ENCODE results near the gene MYL7.

MYL7 gene

DNA sequence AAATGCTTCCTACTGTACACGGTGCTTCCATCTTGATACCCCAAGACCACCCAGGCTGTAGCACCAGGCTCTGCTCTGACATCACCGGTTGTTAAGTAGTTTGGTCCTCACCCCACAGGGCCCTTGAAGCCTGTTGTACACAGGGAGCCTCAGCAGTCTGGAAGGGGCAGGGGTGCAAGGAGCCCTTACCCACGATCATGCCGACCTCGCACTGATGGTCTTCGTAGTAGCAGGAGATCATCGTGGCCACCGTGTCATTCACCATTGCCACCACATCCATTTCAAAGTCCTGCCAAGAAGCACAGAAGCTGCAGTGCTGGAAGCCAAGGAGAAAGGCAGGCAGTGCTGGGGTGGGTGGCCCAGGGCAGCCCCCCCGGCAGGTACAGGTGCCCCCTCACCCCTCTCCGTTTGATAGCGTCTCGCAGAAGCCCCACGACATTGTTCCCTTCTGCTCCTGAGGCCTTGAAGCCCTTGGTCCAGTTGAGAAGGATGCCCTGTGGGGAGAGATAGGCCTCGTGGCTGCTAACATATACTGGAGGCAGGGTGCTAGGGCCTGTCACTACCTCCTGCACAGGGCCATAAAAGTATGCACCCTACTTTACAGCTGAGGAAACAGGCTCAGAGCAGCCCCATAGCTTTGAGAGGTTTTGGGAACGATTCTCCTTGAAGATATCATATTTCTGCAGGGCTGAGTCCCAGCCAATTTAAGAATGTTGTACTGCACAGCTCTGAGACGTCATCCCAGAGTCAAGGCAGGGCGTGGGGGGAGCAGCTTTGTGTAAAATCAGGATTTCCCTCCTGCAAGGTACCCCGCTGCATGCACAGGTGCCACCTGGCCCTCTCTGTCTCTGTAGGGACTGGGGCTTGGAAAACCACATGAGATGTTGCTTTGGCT is 8.7 kb upstream of the MYL7 start:
- no peak for DNase-seq

DNA sequence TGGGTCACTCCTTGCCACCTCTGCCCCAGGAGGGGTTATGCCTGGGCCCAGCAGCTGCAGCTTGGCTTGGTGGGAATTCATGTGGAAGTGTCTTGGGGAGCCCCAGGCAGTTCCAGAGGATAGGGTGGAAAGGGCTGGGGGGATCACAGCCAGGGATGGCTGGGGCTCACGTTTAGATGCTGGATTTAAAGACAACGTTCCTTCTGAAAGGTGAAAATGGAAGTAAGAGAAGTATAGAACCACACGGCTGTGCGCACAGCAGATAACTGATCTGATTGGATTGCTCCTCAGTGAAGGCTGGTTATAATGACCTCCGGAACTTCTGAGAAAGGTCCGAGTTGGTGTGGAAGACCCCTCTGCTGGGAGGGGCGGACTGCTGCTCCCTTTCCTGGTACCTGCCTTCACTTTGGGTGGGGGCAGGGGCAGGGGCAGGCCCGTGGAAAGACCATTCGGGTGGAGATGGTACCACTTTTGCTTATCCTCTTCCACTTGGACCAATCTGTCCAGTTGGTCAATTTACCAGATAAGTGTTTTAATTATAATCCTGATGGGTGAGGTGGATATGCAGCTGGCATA is 7.9 kb upstream of the MYL7 start:
- no peak for DNase-seq

DNA sequence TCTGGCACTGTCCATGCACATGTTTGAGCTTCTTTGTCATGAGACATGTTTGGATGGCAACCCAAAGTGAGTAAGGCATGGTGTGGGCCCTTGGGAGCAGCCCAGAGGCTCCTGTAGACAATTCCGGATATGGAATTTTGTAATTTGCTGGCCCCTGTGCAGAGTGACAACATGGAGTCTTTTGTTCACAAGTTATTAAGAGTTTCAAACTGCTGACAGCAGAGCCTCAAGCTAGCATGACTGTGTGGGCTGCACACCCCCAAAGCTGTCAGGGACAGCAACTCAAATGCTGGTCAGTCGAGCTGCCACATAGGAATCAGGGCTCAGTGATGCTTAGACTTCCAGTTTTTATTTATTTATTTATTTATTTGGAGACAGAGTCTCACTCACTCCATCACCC is 7.0 kb upstream of the MYL7 start:
- DNase-seq: no peak

DNA sequence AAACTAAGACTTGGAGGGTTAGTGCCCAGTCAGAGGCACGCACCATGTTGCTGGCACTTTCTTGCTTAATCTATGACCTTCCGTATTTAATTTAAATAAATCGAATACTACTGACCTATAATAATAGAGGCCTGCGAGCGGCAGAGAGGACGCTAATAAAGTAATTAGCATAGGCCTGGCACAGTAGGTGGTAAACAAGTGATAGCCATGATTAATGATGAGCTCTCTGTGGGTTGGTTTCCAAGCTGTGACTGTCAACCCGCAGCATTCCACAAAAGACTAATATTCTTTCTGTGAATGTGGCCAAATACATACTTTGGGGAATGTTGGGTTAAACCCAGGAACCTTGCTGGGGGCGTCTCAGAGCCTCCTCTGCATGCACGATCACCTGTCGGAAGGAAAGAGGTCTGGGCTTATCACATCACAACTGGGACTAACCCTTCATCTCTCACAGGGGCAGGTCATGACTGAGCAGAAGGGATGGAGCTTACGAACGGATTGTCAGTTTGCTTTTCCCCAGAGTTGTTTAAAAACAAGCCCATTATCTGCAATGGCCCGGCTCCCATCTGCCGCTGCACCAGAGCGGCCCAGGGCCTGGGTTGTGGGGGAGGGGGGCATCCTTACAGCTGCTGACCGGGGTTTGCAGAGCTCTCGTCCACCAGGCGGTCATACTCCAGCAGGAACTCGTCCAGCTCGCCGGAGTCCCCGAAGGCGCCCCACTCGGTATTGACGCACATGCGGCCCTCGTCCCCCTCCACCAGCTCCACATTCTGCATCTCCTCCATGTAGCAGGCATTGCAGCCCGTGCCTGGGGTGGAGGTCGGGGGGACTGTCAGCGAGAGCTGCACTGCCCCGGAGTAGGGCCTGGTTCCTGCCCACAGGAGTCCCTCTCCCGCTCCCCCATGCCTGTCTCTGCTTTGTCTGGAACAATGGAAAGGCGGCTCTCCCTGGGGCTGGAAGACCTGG is 6.2 kb upstream of the MYL7 start:
- DNase-seq: no peak

DNA sequence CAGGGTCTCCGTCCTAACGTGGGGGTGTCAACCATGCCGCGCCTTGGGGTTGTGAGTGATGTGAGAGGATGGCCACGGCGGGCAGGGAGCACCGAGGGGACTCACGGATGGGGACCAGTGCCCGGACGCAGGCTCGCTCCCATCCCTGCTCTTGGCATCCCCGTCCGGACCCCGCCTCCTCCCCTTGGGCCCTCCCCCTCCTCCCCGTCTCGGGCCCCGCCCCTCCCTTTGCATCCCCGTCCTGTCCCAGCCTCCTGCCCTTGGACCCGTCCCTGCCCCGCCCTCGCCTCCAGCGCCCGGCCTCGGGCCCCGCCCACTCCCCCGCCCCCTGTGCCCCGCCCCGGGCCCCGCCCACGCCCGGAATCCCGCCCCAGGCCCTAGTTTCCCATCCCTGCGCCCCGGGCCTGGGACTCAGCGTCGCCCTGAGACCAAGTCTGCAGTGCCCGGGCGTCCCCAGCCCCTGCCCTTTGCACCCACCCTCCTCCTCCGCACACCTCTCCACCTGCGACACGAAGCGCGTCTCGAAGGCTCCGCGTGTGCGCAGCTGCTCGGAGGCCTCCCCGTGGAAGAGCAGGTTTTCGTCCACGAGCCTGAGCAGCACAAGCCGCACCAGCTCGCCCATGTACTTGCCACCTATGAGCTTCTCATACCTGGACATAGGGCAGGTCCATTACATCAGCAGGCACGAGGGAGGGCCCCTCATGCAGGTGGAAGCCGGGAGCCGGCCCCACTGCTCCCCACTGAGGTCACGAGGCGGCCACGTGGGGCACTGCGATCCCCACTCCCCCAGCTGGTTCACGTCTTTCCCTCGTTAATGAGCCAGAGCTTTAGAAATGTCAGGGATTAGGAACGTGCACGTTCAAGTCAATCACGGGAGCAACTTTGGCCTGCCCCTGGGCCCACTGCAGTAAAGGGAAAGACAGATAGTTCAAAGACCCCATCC is 5.1 kb upstream of the MYL7 start:
- peak; percentile 54 for DNase-seq

DNA sequence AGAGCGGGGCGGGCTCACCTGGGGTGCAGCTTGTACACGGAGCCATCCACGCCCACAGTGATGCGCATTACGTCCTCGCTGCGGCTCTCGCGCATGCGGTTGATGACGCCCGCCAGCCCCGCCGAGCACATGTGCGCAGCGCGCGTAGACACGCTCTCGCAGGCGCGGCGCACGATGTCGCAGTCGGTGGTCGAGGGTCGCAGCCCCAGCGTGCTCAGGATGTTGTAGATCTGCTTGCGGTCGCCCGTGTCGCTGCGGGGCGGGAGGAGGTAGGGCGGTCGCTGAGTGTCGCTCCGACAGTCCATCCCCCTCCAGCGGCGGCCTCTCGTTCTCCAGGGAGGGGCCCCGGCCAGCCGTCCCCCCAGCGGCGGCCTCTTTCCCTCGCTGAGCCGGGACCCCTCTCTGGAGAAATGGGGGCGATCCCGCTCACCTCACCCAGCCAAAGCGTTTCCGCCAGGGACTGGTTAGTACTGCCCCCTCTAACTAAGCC is 4.4 kb upstream of the MYL7 start:
- peak; percentile 55 for DNase-seq

DNA sequence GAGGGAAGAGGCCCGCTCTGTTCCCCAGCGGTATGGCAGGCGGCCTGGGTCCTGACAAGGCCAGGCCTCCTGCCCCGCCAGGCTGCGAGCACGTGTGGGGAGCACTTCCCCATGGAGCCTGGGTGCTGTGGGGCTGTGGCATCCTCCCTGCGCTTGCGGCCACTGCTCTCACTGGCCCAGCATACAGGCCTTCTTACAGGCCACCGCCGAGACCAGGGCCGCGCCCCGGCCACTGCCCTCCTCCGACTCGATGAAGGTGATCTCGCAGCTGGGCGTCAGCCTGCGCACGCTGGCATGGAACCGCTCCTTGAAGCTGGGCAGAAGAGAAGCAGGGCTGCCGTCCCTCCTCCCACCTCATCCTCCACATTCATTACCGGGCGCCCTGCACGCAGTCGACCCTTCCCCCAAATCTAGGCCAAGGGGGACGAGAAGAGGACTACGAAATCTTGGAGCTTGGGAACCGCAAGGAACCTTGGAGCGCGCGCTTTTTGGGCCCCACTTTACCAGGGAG is 3.9 kb upstream of the MYL7 start:
- no peak for DNase-seq

DNA sequence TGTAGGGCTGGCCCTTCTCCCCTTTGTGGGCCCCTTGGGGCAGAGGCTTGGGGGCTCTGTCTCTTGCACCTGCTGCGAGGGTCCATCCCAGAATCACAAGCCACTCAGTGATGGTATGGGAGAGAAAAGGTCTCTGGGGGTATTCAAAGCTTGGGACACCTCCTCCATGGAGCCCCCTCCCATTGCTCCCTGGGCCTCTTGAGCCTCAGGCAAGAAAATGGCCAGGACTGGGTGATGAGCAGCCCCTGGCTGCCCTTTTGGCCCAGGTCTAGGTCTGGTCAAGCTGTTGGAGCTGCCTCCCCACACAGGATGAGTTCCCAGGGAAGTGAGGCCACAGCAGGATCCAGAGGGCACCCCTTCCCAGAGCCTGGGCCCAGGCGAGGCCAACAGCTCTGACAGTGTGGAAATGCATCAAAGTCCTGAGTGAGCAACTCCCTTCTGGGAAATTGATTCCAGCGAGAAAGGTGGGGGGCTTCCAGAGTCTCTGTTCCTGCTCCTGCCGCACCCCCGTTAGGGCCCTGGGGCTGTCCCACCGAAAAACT is 3.4 kb upstream of the MYL7 start:
- DNase-seq: no peak

DNA sequence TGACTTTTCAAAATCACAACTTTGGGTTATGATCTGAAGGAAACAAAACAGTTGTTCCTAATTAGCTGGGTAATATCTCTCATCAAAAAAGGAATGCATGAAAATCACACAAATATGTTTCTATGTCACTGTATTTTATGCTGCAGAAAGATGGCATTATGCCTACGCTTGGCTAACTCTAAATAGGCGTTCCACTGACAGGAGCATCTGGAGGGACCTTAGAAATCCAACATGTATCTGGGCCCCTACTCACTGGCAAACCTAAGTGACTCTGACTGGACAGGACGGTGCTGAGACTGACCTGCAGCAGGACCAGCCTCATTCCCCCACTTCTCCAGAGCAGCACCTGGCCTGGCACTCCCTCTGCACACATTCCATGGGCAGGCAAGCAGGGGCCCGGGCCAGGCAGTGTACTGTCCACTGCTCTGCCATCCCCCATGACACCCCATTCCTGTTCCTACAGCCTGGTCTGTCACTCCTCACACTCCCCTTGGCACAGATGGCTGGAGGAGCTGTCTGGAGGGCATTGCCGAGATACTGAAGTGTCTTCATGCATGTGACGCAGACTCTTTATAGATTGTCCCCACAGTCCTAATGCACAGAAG is 2.6 kb upstream of the MYL7 start:
- DNase-seq: no peak

DNA sequence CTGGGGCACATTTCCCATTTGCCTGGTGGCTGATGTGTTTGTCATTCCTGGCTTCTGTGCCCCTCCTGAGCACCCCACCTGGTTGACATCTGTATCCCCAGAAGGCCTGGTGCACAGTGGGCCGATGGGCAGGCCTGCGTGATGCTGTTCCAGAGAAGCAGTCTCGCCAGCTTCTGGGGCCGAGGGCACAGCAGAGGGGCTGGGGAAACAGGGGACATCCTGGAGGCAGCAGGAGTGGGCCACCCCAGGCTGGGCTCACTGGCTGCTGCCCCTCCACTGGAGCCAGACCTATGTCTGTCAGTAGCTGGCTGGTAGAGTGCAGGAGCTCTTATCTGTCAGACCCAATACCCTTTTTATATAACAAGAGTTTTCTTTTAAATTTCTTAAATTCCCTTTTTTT is 896 bp upstream of the MYL7 start:
- DNase-seq: no peak

DNA sequence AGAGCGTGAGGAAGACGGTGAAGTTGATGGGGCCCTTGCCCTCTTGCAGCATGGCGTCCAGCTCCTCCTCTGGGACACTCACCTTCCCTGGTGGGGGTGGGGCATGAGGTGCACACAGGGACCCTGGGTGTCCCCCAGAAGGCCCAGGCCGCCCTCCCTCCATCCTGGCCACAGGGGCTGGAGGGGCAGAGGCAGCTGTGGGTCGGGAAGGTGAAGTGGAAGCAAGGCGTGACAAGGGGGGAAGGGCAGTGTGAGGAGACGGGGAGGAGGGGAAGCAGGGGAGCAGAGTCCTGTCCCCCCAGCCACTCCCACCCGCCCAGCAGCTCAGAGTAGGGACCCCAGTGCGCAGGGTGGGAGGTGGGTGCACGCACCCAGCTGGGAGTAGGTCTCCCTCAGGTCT is 791 bp downstream of the MYL7 start:
- no peak for DNase-seq

DNA sequence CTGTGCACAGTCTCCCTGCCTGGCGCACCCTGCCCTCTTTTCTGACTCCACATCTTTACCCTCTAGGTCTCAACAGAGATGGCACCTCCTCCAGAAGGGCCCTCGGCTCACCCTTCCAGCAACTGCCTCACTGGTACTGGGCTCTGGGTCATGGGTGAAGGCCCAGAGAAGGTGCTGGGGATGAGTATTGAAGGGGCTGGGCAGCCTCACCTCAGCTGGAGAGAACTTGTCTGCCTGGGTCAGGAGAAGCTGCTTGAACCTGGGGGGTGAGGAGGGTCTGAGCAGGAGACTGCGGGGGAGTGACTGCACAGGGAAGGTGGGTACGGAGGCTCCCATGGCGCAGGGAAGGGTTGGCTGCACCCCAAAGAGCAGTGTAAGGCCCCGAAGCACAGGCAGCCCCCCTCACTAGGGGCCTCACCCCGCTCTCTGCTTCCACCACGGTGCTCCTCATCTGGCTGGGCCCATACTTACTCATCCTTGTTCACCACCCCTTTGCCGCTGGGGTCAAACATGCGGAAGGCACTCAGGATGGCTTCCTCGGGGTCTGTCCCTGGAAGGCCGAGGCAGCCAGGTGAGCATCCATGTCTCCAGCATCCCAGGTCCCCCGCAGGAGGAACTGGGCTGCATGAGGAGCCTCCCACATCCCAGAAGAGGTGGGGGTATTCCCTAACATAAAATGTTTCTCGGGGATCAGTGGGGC is 1.7 kb downstream of the MYL7 start:
- no peak for DNase-seq

DNA sequence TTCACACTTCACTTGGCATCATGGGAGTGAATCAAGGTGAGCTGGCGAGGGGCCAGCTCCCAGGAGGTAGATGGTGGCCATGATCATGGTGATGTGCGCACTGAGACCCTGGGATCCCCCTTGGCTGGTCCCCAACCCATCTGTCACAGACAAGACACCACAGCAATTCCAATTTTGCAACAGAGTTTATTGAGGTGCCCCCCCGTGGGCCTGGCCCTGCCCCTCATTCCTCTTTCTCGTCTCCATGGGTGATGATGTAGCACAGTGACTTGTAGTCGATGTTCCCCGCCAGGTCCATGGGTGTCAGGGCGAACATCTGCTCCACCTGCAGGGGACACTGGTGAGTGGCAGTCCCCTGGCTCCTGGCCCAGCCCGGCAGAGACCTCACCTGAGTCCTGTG is 2.4 kb downstream of the MYL7 start:
- no peak for DNase-seq

DNA sequence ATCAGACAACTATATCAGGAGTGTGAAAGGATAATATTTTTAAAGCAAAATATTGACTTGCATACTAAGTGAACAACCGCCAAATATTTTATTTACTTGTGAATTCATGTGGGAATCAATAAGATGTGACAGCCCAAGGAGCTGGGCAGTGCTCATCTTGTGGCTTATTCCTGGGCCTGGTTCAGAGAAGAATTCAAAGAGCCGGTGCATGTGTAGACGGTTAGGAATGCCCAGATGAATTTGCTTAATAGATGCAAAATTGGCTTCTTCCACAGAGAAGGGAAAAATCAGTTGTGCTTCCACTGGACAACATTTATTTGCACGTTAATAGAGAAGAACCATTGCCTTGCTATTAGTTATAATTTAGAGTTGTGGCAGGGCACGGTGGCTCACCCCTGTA is 4.4 kb downstream of the MYL7 start:
- DNase-seq: no peak

DNA sequence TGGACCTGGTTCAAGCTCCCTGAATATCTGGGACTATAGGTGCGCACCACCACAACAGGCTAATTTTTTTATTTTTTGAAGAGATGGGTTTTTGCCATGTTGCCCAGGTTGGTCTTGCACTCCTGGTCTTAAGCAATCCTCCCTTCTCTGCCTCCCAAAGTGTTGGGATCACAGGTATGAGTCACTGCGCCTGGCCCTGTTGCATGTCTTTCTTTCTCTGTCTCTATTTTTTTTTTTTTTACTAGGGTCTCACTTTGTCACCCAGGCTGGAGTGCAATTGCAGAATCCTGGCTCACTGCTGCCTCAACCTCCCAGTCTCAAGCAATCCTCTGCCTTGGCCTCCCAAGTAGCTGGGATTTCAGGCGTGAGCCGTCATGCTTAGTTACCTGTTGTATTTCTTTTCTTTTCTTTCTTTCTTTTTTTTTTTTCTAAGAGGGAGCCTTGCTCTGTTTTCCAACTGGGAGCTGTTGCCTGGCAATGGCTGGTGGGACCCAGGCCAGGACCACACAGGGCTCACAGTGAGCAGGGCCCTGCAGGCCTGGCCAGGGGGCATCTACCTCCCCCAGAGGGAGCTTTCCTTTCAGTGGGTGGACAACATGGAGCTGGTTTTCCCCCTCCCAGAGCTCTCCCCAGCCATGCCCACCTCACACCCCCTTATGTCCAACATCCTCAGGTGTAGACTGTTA is 6.0 kb downstream of the MYL7 start:
- DNase-seq: no peak

DNA sequence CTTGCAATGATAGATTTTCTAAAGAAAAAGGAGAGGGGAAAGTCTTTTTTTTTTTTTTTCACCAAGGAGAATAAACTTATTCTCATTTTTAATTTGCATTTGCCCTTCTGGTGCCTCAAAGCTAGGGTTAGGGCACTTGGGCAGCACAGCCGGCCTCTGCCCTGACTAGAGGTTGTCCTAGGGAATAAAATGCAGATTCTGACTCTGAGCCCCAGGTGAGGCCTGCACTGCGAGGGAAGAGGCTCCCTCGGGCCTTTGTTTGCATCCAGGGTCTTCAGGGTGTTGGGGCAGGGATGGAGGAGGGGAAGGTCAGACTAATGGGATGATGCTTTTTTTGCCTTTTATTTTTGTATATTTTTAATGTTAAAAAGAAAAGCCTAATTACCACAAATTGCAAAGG is 7.8 kb downstream of the MYL7 start:
- DNase-seq: no peak

DNA sequence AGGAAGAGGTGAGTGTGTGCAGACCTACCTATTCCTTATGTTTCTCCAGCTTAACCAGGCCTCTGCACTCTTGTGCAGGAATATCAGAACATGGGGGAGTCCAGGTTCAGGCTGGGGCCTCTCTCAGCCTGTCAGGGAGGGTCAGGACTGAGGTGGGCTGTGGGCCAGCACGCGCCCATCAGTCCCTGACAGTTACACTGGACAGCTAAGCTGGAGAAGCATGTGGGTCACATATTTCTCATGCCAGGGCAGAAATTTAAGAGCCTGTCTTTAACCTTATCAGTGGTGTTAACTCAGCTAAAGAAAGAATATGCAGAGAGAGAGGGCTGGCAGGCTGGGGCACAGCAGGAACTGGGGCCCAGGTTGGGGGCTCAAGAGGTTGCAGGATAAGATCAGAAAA is 9.1 kb downstream of the MYL7 start:
- no peak for DNase-seq

DNA sequence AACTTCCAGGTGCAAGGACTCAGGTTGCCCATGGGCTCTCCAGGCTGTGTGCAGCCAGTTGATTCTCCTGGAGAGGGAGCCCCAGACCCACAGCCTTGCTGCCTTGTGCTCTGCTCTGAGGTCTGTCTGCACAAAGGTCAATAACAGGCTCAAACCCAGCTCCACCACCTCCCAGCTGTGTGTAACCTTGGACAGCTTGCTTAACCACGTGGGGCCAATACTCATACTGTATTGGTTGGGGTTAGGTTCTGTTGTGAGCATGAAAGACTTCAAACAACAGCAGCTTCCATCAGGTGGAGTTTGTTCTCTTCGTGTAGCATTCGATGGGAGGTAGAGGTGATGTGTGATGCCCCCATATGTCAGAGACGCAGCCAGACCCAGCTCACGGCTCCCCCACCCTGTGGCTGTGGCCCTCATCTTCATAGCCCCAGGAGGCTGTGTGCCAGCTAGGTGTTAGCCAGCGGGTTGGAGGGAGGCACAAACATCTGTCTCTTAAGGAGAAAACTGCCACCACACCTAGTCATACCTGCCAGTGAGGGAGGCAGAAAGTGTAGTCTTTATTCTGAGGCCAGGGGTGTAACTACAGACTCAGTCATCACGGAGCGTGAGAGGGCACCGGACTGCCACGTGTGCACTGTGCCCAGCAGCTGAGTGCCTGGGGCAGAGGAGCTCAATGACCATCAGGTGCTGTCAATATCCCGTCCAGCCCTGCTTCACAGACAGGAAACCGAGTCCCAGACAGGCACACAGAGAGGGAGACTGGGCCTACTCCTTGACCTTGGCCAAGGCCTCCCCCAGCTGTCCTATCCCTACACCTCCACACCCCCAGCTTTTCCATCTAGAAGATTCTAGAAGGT is 9.7 kb downstream of the MYL7 start:
- no peak for DNase-seq

Measured in stimulated activated CD4-positive, alpha-beta T cell treated with anti-CD3 and anti-CD28 coated beads, Interleukin-4, amount 100 ng/mL, for 24 hours (primary cell).